Measurements from ENCODE around the gene FAM98B.
"Not testable (repeated sequence)": the region's sequence is repeated elsewhere in the genome, so short reads cannot be mapped to it uniquely, and the experiment has no call there.

FAM98B gene

GRCh38 chr15:38453971-38454695 lies at the start of gene FAM98B:
TSS of gene FAM98B (plus strand) at chr15:38454127. CDS start at chr15:38454162, 35 bp downstream.
- in situ Hi-C loops (cut with MboI; ENCODE audit: low sequenced_read_pairs): no loop called here

- in situ Hi-C loops (cut with MboI; ENCODE audit: low sequenced_read_pairs): no loop called here
Observed at GRCh38 chr15:38406436-38406835, 47.5 kb upstream of the FAM98B start.

GRCh38 chr15:38408576-38408975 lies 45.4 kb upstream of the FAM98B start:
- in situ Hi-C loops (cut with MboI; ENCODE audit: low sequenced_read_pairs): no loop called here

GRCh38 chr15:38411902-38412301 lies 42.0 kb upstream of the FAM98B start:
- in situ Hi-C loops (cut with MboI; ENCODE audit: low sequenced_read_pairs): no loop called here

- in situ Hi-C loops (cut with MboI; ENCODE audit: low sequenced_read_pairs): no loop called here
Observed at GRCh38 chr15:38412466-38412865, 41.5 kb upstream of the FAM98B start.

GRCh38 chr15:38414357-38414756 lies 39.6 kb upstream of the FAM98B start:
- in situ Hi-C loops (cut with MboI; ENCODE audit: low sequenced_read_pairs): no loop called here

- in situ Hi-C loops (cut with MboI; ENCODE audit: low sequenced_read_pairs): no loop called here
Observed at GRCh38 chr15:38421069-38421690, 32.7 kb upstream of the FAM98B start.

GRCh38 chr15:38424101-38424552 lies 29.8 kb upstream of the FAM98B start:
- in situ Hi-C loops (cut with MboI; ENCODE audit: low sequenced_read_pairs): no loop called here

- in situ Hi-C loops (cut with MboI; ENCODE audit: low sequenced_read_pairs): no loop called here
Observed at GRCh38 chr15:38425269-38425668, 28.7 kb upstream of the FAM98B start.

- in situ Hi-C loops (cut with MboI; ENCODE audit: low sequenced_read_pairs): no loop called here
Observed at GRCh38 chr15:38427380-38427779, 26.5 kb upstream of the FAM98B start.

- in situ Hi-C loops (cut with MboI; ENCODE audit: low sequenced_read_pairs): no loop called here
Observed at GRCh38 chr15:38430106-38430760, 23.7 kb upstream of the FAM98B start.

- in situ Hi-C loops (cut with MboI; ENCODE audit: low sequenced_read_pairs): no loop called here
Observed at GRCh38 chr15:38436993-38437392, 16.9 kb upstream of the FAM98B start.

GRCh38 chr15:38437603-38438002 lies 16.3 kb upstream of the FAM98B start:
- in situ Hi-C loops (cut with MboI; ENCODE audit: low sequenced_read_pairs): not testable (repeated sequence)

- in situ Hi-C loops (cut with MboI; ENCODE audit: low sequenced_read_pairs): no loop called here
Observed at GRCh38 chr15:38438031-38438986, 15.6 kb upstream of the FAM98B start.

- in situ Hi-C loops (cut with MboI; ENCODE audit: low sequenced_read_pairs): no loop called here
Observed at GRCh38 chr15:38440353-38441129, 13.4 kb upstream of the FAM98B start.

- in situ Hi-C loops (cut with MboI; ENCODE audit: low sequenced_read_pairs): no loop called here
Observed at GRCh38 chr15:38441130-38441519, 12.8 kb upstream of the FAM98B start.

GRCh38 chr15:38454696-38455090 lies 766 bp downstream of the FAM98B start:
- in situ Hi-C loops (cut with MboI; ENCODE audit: low sequenced_read_pairs): no loop called here

GRCh38 chr15:38455092-38455491 lies 1.2 kb downstream of the FAM98B start:
- in situ Hi-C loops (cut with MboI; ENCODE audit: low sequenced_read_pairs): no loop called here

GRCh38 chr15:38458646-38459045 lies 4.7 kb downstream of the FAM98B start:
- in situ Hi-C loops (cut with MboI; ENCODE audit: low sequenced_read_pairs): no loop called here

- in situ Hi-C loops (cut with MboI; ENCODE audit: low sequenced_read_pairs): no loop called here
Observed at GRCh38 chr15:38459480-38459879, 5.6 kb downstream of the FAM98B start.

Measured in hTERT RPE-1 (cell line).